AG08396 (cell line): ENCODE data around the gene NFKBIB.
"Not testable (repeated sequence)": the region's sequence is repeated elsewhere in the genome, so short reads cannot be mapped to it uniquely, and the experiment has no call there.

Experiments
- DNase-seq: peaks from one replicate; pipeline ENCODE4 v3.0.0; 2012; ENCODE audit warnings: low spot score, mixed read lengths

Gene NFKBIB

DNA sequence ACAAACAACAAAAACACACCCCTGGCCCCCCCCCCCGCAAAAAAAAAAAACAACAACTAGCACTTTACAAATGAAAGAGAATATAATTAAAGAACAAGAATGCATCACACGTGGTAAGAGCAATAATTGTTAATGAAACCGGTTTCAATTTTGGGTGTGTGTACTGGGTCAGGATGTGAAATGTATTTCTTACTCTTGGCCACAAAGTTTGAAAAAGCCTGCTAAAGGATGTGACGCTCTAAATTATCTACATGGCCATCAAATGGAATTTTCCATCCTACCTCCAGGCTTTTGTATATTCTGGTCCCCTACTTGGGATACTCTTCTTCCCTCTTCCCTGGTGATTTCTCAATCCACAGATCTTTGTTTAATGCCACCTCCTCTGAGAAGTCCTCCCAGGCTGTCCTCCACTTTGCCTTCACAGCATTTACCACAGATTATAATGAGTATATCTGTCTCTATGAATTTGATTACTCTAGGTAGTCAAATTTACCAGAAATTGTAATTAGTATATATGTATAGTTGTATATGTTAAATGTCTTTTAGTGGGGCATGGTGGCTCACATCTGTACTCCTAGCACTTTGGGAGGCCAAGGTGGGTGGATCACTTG lies 28.7 kb downstream of the NFKBIB start:
- no peak for DNase-seq

DNA sequence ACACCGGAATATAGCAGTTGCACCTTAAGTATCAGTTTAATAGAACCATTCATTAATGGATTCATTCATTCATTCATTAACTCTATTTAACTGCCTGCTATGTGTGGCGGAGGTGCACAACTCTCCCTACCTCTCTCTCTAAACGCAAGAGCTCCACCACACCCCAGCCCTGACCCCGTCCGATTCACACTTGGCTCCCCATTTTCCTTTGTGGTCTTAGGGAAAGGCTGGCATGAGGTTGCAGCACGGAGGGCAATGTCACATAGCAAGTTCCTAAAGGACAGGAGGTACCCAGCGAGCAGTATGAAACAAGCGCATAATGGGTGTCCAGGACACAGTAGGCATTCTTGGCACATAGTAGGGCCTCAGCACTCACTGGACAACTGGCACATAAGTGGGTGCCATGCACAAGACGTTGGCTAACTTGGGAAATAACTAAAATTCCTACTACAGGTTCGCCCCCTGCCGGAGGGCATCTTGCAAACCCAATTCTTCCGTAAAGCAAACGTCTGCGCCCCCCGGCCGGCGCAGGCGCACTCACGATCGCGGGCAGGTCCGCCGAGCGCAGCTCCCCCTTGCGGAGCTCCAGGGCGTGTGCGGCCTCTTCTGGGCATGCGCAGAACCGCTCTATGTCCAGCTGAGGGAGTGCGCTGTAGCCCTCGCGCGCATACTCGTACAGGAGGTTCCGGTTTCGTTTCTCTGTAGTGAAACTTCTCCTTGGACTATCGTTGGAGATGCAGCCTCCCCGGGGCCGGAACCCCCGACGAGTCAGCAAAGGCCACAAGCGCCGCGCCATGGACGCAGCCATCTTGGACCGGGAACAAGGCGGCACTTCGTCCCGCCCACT lies 30.4 kb downstream of the NFKBIB start, which contains the start of gene SARS2:
Gene SARS2 (minus strand): TSS at position 835 of the 847 bp plus-strand sequence. CDS start 27 bp downstream, at position 808.
- peak; percentile 99 for DNase-seq

DNA sequence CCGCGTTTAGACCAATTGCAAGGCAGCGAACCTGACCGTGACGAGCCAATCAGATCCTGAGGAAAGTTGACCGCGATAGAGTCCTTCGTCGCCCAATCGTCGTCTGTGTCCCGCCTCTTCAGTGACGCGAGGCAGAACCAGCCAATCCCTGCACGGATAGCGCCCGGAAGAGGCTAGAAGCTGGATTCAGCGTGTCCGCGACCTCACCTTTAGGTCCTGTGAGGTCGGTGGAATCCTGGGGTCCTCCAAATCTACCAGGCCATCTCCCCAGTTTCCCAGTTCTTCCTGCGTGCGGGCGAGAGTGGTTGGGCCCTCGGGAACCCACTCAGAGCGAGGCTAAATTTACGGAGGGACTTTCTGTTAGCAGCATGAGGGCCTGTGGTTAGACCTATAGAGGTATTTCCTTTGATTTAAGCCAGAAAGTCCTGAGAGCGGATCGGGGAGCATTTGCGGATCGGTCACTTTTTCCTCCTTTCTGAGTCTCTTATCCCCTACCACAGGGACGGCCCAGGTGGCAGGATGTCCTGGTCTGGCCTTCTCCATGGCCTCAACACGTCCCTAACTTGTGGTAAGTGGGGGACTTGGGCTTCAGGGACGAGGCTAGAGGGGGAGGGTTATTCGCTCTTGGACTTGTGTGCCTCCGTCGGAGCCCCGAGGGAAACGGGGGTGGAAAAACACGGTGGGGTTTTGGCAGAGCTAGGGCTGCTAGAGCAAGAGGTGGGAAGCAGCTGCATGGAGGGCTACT lies 31.2 kb downstream of the NFKBIB start, which contains the start of gene MRPS12:
Gene MRPS12 (plus strand): TSS at position 169 of the 745 bp plus-strand sequence. CDS start 351 bp downstream, at position 520.
- DNase-seq, result peak; percentile 100

DNA sequence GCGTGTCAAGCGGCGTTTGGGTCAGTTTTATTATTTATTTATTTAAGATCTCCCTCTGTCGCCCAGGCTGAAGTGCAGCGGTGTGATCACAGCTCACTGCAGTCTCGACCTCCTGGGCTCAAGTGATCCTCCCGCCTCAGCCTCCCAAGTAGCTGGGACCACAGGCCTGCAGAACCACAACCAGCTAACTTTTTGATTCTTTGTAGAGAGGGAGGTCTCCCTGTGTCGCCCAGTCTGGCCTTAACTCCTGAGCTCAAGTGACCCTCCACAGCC lies 31.7 kb downstream of the NFKBIB start:
- no peak for DNase-seq

DNA sequence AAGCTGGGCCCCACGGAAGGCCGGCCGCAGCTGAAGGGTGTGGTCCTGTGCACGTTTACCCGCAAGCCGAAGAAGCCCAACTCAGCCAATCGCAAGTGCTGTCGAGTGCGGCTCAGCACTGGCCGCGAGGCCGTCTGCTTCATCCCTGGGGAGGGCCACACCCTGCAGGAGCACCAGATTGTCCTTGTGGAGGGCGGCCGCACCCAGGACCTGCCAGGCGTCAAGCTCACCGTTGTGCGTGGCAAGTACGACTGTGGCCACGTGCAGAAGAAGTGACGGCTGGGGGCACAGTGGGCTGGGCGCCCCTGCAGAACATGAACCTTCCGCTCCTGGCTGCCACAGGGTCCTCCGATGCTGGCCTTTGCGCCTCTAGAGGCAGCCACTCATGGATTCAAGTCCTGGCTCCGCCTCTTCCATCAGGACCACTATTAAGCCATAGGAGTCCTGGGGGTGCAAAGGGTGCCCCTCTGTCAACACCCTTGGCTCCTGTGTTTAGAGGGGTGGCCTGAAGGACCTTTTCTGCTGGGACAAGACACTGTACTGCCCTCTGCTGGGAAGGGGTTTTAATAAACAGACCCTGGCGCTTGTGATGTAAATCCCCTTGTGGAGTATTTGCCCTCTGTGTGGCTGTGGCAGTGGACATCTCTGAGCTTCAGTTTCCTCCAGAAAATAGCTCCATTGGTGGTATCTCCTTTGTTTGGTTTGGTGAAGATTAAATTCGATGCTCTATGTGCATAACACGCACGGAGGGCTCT lies 32.8 kb downstream of the NFKBIB start:
- no peak for DNase-seq

DNA sequence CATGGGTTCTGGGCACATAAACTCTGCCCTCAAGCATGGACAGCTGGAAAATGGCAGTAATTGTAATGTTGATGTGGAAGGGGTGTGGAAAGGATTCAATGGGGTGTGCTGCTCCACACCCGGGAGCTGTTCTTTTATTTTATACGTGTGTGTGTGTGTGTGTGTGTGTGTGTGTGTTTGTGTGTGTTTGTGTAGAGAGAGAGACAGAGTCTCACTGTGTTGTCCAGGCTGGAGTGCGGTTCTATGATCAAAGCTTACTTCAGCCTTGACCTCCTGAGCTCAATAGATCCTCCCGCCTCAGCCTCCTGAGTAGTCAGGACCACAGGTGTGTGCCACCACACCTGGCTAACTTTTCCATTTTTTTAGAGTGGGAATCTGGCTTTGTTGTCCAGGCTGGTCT lies 33.8 kb downstream of the NFKBIB start:
- no peak for DNase-seq

DNA sequence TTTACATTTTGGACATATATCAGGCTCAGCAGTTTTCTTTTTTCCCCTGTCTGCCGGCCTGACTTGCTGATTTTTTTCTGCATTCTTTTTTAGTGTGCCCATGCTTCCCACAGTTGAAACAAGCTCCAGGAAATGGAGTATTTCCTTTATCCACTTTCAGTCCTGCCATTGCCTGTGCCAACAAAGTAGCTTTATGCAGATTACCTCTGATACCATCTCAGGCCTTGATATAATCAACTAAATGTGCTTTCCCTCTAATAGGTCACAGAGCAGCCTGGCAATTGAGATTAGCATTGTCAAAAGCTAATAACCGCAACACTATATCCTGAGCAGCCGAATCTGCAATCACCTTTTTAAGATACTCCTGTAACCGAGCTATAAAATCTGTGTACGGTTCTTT lies 40.2 kb downstream of the NFKBIB start:
- DNase-seq, result no peak

DNA sequence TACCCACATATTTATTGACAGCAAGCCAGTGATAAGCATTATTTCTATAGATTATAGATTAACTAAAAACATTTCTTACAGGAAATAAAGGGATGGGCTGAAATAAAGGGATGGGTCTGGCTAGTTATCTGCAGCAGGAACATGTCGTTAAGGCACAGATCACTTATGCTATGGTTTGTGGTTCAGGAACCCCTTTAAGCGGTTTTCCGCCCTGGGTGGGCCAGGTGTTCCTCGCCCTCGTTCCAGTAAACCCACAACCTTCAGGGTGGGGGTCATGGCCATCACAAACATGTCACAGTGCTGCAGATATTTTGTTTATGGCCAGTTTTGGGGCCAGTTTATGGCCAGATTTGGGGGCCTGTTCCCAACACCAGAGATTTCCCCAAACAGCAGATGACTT lies 41.7 kb downstream of the NFKBIB start:
- not testable (repeated sequence) for DNase-seq

DNA sequence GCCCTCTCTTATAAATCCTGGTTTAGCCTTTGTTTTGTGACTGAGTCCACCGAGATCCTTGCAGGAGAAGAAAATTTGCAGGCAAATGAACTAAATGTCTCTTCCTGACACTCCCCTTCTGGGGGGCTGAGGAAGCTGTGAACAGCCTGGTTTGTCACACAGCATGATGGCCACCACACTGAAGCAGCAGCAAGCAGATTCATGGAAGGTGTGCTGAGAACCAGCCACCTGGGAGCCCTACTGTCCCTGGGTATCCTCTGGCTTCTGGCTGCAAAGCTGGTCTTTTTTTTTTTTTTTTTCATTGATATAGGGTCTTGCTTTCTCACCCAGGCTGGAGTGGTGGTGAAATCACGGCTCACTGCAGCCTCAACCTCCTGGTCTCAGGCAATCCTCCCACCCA lies 42.2 kb downstream of the NFKBIB start:
- DNase-seq, result no peak

DNA sequence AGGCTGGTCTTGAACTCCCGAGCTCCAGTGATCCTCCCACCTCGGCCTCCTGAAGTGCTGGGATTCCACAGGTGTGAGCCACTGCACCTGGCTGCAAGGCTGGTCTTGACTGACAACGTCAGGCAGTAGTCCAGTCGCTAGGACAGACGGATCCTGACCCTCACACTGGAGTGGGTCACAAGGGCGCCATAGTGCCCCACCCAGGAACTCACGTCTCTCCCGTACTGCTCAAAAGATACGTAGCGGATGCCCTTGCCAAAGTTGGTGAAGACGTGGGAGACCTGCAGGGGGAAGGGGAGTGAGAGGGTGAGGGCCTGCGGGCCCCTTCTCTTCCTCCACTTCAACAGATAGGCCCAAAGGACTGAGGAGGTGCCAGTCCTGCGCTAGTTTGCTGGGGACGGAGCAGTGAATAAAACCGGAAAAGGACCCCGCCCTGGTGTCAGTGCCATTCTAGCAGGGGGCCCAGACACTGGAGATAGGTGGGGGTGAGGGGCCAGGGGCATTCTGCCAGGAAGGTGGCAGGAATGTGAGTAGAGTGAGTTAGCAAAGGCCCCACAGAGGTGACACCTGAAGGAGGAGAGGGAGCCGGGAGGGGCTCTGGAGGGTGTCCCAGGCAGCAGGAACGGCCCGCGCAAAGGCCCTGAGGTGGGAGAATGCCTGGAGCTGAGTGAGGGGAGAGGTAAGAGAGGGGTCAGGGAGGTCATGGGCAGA lies 42.9 kb downstream of the NFKBIB start:
- DNase-seq, result no peak

DNA sequence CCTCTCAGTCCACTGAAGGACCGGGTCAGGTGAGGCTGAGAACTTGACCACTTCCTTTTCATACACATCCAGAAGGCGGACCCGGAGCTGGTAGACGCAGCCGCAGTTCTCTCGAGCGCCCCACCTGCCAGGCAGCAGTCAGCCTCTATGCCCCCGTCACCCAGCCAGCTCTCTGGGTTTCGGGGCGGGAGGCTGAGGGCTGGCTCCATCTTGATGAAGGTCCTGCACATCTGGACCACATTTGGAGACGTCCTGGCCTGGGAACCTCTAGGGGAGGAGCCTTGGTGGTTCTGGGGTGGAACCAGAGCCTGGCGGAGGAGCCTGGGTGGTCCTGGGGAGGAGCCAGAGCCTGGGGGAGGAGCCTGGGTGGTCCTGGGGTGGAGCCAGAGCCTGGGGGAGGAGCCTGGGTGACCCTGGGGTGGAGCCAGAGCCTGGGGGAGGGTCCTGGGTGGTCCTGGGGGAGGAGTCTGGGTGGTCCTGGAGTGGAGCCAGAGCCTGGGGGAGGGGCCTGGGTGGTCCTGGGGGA lies 45.3 kb downstream of the NFKBIB start:
- DNase-seq, result no peak

DNA sequence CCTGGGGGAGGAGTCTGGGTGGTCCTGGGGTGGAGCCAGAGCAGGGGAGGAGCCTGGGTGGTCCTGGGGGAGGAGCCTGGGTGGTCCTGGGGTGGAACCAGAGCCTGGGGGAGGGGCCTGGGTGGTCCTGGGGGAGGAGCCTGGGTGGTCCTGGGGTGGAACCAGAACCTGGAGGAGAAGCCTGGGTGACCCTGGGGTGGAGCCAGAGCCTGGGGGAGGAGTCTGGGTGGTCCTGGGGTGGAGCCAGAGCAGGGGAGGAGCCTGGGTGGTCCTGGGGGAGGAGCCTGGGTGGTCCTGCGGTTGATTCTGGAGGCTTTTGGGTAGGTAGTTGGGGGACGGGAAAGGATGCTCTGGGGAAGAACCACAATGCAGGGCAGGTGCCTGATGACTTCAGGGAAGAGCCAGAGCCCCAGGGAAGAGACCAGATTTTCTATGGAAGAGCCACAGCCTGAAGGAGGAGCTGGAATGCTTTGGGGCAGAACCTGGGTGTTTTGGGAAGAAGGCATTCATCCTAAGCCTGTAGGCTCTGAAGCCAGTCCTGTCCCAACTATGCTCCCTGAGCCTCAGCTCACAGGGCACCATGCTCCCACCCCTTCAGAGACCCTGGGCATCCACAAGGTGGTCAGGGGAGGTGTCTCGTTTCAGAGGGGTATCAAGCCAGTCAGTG lies 45.9 kb downstream of the NFKBIB start:
- no peak for DNase-seq

DNA sequence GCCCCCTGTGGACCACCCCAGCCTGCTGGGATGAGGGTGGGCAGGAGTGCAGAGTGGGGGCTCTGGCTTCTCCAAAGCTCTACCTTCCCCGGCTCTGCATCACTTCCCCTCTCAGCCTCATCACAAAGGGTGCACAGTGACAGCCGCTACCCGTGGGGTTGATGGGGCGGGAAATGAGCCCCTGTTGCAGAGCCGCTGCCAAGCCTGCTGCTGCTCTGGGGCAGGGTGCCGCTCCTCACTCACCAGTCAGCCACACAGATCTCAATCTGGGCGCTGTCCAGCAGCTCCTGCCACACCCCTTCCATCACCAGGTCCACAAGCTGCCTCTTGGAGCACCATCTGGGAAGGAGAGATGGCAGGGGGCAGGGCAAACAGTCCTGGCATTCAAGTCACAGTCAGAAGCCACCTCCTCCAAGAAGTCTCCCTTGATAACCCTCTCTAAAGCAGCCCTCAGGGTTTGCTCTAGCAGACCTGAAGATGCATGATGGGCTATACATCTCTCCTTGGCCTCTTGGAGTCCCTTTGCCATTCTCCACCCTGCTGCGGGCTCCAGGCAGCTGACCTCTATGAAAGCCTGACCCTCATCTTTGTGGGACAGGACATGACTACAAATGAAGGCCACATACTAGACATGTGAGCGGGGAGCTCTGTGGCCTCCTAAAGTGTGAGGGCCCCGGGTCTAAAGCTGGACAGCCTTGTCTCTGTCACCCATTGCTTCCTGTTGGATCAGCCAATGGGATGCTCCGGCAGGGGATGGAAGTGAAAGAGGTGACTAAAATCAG lies 46.7 kb downstream of the NFKBIB start:
- no peak for DNase-seq

DNA sequence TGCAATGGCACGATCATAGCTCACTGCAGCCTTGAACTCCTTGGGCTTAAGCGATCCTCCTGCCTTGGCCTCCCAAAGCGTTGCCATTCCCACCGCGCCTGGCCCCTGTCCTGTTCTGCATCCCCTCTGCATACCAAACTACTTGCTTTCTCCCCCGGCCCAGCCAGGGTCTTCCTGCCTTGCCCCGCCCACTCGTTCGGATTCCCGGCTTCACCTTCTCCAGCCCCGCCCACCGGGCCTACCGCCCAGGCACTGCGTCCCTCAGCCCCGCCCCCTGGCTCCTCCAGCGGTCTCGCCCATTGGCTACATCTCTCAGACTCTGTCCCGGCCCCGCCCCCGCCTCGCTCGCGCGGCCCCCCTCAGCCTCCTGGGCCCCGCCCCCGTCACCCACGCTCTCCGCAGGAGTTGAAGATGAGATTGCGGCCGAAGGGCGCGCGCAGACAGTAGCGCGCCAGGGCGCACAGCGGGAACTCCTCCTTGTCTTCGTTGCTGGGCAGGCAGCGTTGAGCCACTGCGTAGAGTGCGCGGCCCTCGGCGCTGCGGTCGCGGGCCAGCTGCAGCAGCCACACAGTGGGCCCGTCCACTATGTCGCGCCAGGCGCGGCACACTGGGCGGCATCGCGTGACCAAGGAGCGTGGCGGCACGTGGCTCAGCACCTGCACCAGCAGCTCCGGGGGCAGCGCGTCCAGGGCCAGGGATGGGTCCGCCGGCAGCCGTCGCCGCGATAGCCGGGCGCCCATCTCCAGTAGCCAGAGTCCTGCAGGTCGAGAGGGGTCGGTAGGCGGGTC lies 50.0 kb downstream of the NFKBIB start:
- peak; percentile 70 for DNase-seq

DNA sequence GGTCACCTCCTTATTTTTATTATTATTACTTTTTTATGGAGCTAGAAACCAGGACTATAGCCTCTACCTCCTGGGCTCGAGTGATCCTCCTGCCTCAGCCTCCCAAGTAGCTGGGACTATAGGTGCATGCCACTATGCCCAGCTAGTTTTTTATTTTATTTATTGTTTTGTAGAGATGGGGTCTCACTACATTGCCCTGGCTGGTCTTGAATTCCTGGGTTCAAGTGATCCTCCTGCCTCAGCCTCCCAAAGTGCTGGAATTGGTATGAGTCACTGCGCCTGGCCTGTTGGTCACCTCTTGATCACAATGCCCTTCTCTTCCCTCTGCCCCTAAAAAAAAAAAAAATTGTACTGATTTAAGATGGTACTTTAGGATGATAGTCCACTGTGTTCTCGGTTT lies 51.4 kb downstream of the NFKBIB start:
- DNase-seq, result no peak

DNA sequence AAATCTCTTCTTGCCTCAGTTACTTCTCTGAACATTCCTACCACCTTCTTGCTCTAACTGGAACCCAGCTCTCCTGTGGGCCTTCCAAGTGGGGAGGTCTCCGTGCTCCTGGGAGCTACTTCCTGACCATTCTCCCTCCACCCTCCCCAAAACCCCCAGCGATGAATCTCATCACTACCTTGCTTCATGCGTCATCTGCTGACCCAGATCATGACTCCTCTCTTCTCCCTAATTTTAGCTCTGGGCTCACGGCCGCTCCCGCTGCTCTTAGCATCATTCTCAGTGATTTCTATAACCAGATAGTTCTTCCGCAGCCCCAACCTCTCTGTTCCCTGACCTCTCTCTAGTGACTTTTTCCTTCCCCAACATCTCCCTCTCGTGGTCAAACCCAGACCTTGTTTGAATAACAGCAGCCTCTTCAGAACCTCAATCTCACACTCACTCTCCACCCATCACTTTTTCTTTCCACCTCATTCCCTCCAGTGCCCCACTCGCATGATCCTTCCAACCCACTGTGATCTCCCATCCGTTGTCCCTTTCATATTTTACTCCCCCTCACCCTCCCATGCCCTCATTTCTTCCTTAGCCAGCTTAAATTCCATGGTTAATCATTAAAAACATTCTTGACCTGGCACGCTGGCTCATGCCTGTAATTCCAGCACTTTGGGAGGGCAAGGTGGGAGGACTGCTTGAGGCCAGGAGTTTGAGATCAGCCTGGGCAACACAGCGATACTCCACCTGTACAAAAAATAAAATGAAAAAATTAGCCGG lies 52.8 kb downstream of the NFKBIB start:
- DNase-seq, result no peak

DNA sequence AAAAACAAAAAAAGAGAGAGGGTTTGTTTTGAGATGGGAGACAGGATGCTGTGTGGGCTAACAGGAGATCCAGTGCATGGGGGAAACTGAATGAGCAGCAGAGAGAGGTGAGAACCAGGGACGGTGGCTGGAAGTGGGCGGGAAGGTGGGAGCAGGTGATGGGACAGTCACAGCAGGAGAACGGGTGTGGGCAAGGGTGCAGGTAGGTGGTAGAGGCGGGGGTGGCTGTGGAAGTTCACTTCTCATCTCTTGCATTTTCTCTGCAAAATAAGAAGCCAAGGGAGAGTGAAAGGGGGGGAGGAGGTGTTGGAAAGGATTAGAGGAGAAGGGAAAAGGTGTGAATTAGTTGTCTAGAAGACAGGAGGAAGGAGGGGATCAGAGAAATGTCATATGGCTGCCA lies 53.9 kb downstream of the NFKBIB start:
- DNase-seq, result no peak

DNA sequence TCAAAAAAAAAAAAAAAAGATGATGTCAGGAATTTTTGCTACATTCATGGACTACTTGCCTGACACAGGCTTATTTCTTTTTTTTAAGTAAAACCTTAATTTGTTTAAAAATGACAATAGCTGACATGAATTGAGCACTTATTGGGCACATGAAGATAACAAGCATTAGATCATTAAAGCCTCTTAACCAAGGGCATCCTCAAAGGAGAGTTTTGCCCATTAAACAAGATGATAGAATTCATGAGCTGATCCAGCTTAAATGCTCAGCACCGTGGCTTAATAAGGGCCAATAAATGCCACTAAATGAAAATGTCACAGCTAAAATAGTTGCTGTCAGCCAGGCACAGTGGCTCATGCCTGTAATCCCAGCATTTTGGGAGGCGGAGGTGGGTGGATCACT lies 56.5 kb downstream of the NFKBIB start:
- no peak for DNase-seq
